HT1080 (cell line): ENCODE data around the gene UGT1A4. TPM values are rescaled to one million over a fixed set of nuclear protein-coding genes. Genes with fewer than 3 reads are reported as not detected.
"Not testable (repeated sequence)": the region's sequence is repeated elsewhere in the genome, so short reads cannot be mapped to it uniquely, and the experiment has no call there.

Source experiments
- DNase-seq: peaks from one replicate; pipeline ENCODE4 v3.0.0-alpha.2; 2015; ENCODE audit warnings: low read depth
- total RNA-seq: library from RNA; depleted of rRNA; stranded (reverse); fragments of >200 nt; shearing (Covaris generic); gene quantifications from 2 replicates; pipeline ENCODE4 v1.2.3, GENCODE V29; 2014

UGT1A4 gene
- total RNA-seq, 1 experiment from 2014 or later: not detected

DNA sequence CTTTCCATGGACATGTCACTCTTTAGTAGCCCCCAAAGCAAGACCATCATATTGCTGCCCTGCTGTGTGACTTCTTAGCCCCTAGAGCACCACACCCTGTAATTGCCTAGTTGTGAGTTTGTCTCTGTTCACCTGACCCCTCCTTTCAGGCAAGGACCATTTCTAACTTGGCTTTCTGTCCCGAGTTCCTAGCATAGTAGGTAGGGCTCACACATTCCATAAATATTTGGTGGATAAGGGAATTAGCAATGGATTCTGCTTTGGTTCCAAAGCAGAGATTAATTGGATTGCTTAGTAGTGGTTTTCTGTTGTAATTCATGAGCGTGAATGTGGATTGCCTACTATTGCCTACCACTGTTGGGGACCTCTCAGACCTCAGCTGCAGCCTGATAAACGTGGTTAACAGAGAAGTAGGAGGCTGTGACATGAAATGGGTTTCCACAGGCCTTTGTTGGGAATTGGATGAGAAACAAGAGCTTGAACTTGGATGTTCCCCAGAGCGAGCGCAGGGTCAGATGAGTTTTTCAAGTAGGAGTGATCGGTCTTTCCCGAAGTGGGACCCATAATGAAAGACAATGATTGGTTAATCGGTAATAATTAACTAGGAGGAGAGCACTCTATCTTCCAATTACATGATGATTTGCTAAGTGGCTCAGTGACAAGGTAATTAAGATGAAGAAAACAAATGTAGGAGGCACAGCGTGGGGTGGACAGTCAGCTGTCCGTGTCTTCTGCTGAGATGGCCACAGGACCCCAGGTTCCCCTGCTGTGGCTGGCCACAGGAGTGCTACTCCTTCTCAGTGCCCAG, 28.1 kb downstream of the UGT1A4 start:
- DNase-seq: no peak

- no peak for DNase-seq
Observed at GRCh38 chr2:233747283-233747544, 28.7 kb downstream of the UGT1A4 start.

DNA sequence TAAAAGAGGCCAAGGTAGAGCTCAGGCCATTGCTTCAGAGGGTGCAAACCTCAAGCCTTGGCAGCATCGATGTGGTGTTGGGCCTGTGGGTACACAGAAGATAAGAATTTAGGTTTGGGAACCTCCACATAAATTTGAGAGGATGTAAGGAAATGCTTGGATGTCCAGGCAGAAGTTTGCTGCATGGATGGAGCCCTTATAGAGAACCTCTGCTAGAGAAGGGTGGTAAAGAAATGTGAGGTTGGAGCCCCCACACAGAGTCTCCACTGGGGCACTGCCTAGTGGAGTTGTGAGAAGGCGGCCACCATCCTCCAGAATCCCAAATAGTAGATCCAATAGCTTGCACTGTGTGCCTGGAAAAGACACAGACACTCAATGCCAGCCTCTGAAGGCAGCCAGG, 32.2 kb downstream of the UGT1A4 start:
- not testable (repeated sequence) for DNase-seq

DNA sequence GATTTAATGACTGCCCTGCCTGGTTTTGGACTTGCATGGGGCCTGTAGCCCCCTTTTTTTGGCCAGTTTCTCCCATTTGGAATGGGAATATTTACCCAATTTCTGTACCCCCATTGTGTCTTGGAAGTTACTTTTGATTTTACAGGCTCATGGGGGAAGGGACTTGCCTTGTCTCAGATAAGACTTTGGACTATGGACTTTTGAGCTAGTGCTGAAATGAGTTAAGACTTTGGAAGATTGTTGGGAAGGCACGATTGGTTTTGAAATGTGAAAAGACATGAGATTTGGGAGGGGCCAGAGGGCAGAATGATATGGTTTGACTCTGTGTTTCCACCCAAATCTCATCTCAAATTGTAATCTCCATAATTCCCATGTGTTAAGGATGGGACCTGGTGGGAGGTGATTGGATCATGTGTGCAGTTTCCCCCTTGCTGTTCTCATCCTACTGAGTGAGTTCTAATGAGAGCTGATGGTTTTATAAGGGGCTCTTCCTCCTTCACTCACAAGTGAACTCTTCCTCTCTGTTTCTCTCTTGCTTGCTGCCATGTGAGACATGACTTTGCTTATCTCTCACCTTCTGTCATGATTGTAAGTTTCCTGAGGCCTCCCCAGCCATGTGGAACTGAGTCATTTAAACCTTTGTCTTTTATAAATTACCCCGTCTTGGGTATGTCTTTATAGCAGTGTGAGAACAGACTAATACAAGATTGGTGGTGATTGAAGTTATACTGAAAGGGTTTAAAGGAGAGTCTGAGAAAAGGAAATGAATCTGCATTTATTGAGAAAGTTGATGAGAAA, 32.9 kb downstream of the UGT1A4 start:
- not testable (repeated sequence) for DNase-seq

- DNase-seq: no peak
Observed at GRCh38 chr2:233754872-233755611, 36.5 kb downstream of the UGT1A4 start.

DNA sequence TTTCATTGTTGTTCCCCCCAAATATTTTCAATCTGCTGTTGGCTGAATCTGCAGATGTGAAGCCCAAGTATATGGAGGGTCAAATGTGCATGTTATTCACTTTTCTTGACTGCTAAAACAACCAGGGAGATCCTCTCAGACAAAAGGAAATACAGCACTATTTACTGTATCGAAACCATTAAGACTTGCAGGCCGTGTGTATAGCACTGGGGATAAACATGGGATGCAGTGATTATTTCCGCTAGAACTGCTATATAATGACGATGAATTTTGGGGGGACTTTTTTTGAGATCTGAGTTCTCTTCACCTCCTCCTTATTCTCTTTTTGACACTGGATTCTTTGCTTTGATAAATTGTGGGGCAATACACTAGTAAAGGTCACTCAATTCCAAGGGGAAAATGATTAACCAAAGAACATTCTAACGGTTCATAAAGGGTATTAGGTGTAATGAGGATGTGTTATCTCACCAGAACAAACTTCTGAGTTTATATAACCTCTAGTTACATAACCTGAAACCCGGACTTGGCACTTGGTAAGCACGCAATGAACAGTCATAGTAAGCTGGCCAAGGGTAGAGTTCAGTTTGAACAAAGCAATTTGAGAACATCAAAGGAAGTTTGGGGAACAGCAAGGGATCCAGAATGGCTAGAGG, 38.0 kb downstream of the UGT1A4 start:
- DNase-seq: no peak

- DNase-seq: no peak
Observed at GRCh38 chr2:233758141-233758540, 39.6 kb downstream of the UGT1A4 start.

GRCh38 chr2:233758849-233759248, 40.3 kb downstream of the UGT1A4 start:
- no peak for DNase-seq

- no peak for DNase-seq
Observed at GRCh38 chr2:233760043-233760442, 41.5 kb downstream of the UGT1A4 start, which contains the start of gene UGT1A1. Gene UGT1A1 (plus strand): TSS chr2:233760270. CDS start chr2:233760288, 18 bp downstream.

DNA sequence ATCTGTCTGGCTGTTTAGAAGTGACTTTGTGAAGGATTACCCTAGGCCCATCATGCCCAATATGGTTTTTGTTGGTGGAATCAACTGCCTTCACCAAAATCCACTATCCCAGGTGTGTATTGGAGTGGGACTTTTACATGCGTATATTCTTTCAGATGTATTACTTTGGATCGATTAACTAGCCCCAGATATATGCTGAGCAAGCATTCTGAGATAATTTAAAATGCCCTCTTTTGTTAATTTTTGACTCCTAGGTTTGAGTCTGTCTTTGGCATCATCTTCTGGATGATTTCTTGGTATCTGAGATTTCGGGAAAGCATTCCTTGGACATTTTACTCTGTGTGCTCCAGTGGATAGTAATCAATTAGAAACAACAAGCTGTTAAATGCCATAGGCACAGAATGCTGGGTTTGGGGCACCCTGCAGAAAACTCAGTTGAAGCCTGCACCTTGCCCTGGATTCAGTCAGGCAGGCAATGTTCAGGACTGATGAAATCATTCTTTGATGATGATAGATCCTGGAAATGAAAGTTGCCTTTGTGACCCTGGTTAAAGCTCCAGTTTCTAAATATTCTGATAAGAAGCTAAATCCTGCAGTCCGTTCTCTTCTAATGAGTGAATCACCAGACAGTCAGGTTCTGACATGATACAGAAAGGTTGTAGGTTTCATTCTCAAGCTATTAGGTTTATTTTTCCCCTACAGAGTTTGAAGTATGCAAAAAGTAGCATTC, 42.7 kb downstream of the UGT1A4 start:
- DNase-seq: no peak

GRCh38 chr2:233764264-233764663, 45.7 kb downstream of the UGT1A4 start:
- DNase-seq: peak; percentile 46

DNA sequence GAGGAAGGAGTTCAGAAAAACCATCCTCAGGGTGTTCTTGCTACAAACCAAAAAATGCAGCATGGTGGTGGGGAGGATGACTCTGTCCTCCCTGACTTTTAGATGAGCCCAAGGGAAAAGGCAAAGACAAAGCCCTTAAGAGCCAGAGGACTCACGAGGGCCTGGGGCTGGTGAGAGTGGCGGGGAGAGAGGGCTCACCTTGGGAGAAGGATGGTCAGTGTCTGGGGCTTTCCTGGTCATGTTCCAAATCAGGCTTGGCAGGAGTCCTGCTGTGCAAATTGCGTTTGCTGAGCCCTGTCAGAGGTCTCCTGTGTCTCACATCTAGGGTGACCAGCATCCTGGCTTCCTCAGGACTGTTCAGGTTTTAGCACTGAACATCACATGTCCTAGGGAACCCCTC, 46.2 kb downstream of the UGT1A4 start:
- DNase-seq: no peak

DNA sequence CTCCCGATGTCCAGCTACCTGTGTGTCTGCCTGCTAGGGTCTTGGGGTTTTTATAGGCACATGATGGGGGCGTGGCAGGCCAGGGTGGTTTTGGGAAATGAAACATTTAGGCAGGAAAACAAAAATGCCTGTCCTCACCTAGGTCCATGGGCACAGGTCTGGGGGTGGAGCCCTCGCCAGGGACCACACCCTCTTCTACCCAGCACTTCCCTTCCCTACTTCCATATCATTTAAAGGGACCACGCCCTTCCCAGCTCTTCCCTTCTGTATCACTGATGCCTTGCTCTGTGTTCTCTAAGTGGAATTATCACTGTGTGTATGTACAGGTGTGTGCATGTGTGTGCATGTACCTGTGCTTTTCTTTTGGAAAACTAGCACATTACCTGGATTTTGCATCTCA, 47.9 kb downstream of the UGT1A4 start:
- DNase-seq: no peak

DNA sequence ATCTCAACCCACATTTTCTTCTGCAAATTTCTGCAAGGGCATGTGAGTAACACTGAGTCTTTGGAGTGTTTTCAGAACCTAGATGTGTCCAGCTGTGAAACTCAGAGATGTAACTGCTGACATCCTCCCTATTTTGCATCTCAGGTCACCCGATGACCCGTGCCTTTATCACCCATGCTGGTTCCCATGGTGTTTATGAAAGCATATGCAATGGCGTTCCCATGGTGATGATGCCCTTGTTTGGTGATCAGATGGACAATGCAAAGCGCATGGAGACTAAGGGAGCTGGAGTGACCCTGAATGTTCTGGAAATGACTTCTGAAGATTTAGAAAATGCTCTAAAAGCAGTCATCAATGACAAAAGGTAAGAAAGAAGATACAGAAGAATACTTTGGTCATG, 49.5 kb downstream of the UGT1A4 start:
- DNase-seq: no peak

- no peak for DNase-seq
Observed at GRCh38 chr2:233769260-233769659, 50.7 kb downstream of the UGT1A4 start.

DNA sequence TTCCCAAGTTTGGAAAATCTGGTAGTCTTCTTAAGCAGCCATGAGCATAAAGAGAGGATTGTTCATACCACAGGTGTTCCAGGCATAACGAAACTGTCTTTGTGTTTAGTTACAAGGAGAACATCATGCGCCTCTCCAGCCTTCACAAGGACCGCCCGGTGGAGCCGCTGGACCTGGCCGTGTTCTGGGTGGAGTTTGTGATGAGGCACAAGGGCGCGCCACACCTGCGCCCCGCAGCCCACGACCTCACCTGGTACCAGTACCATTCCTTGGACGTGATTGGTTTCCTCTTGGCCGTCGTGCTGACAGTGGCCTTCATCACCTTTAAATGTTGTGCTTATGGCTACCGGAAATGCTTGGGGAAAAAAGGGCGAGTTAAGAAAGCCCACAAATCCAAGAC, 53.6 kb downstream of the UGT1A4 start:
- no peak for DNase-seq

- no peak for DNase-seq
Observed at GRCh38 chr2:233772583-233772982, 54.0 kb downstream of the UGT1A4 start.

- DNase-seq: no peak
Observed at GRCh38 chr2:233773854-233774253, 55.3 kb downstream of the UGT1A4 start.

- DNase-seq: peak; percentile 4
Observed at GRCh38 chr2:233775414-233775813, 56.9 kb downstream of the UGT1A4 start.

GRCh38 chr2:233778030-233778429, 59.5 kb downstream of the UGT1A4 start, which contains the start of gene MROH2A:
Gene MROH2A (plus strand): TSS chr2:233778330. CDS start chr2:233779359, 1,029 bp downstream.
- DNase-seq: no peak

GRCh38 chr2:233779722-233780121, 61.2 kb downstream of the UGT1A4 start:
- DNase-seq: no peak
